Endothelial cell of hepatic sinusoid (primary cell): Measurements from ENCODE around the gene MFF.
"Not testable (repeated sequence)": the region's sequence is repeated elsewhere in the genome, so short reads cannot be mapped to it uniquely, and the experiment has no call there.

ENCODE experiments used
- in situ Hi-C: cut with HindIII; loops from 2 replicates; pipeline ENCODE4 v1.10.0; 2017; ENCODE audit warnings: low sequenced_read_pairs

Gene MFF

DNA sequence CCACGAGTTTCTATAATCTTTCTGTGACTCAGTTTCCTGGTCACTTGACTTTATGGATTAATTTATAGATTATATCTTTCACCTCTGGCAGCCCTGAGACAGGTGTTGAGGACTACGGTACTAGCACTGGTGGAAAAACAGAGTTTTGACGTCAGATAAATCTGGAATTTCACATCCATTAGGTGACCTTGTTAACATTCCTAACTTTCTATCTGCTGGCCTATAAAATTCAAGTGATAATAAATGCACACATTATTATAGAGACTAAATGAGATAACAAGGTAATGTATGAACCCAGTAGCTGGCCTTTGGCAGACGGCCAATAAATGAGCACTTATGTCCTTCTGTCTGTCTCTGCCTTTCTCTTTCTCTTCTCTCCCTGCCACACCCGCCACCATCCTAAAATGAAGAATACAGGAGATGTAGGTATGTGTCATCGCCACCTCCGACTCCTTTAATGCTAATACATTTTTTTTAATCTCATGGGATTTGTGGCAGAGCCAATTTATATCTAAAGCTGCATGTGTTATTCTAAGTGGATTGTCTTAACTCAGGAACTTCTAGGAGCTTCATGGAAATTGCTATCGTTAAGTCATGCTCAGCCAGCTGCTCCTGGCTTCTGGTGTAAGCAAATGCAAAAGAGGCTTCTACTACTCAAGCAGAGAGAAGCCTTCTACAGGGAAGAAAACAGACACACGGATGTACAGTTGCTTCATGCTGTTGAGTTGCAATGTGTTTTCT is 51.8 kb downstream of the MFF start:
- in situ Hi-C loops: no loop called here

DNA sequence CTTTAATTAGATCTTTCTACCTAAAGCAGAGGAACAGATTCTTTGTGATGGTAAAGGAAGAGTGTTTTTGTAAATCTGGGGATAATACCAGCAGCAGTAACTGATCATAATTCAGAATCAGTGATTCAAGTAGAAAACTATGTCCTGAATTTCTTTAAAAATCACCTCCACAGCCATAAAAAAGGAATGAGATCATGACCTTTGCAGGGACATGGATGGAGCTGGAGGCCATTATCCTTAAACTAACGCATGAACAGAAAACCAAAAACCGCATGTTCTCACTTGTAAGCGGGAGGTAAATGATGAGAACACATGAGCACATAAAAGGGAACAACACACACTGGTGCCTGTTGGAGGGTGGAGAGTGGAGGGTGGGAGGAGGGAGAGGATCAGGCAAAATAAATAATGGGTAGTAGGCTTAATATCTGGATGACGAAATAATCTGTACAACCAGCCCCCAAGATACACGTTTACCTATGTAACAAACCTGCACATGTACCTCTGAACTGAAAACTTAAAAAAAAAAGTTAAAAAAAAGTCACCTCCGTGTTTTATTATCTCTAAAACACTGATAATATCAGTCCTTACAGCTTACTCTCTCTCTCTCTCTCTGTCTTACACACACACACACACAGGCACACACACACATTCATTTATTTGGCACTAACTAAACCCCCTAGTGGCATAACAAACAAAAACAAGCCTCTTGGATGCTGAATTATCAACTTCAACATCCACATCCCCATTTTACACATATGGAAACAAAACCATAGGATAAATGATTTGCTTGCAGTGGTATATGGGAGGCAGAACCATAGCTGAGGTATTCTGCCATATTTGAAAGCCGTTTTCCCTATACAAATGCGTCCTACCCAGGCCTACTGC is 52.7 kb downstream of the MFF start:
- in situ Hi-C loops: no loop called here

DNA sequence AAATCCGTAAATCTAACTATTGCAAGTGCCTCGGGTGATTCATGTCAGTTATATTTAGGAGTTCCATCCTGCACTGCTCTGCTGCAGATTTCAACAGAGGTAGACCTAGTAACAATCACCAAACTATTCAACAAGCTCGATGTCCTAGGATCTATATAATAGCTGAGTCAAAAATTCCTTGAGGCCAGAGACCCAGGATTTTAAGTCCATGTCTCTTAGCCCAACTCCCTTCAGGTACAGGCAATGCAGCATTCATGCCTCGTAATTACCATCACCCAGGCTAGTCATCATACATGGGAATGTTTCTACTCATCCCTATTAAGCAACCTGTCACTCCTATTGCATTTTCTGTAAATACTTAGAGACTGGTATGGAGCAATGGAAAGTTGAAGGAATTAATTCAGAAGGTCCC is 53.3 kb downstream of the MFF start:
- in situ Hi-C loops: no loop called here

DNA sequence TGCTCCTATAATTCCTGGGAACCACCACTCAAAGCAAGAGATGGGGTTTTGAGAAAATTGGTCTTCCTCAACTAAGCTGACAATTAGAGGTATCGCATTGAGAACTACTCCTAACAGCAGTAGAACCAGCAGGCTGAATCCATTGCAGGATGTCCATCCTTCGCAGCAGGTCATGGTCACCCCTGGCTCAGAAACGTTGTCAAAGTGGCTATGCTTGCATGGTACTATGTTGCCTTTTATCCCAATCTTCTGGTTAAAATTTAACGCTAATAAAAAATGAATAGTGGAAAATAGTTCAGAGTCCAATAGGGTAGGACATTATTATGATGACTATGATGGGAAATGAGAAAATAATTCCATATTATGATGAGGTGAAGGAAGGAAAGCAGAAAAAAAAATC is 54.0 kb downstream of the MFF start, which contains the start of gene TM4SF20:
TSS of gene TM4SF20 (minus strand) at position 212 of the 400 bp plus-strand sequence. CDS start at position 174, 38 bp downstream.
- in situ Hi-C loops: no loop called here

GRCh38 chr2:227382241-227382835 is 57.3 kb downstream of the MFF start:
- in situ Hi-C loops: not testable (repeated sequence)

DNA sequence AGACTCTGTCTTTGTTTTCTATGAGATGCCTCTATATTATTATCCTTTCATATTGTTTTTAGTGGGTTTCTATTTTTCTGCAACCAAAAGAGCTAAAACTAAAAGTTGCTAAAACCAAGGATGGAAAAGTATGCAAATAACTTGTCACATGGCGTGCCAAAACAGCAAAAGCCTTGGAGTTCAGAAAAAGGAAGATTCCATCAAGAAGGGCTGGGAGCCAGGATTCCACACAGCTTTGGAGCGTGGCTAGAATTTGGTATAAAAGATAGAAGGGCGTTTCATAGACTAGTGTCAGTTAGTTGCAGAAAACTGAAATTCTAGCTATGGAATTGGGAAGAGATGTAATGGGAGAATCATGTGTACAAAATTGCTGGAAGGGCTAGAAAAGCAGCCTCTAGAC is 58.6 kb downstream of the MFF start:
- in situ Hi-C loops: no loop called here

DNA sequence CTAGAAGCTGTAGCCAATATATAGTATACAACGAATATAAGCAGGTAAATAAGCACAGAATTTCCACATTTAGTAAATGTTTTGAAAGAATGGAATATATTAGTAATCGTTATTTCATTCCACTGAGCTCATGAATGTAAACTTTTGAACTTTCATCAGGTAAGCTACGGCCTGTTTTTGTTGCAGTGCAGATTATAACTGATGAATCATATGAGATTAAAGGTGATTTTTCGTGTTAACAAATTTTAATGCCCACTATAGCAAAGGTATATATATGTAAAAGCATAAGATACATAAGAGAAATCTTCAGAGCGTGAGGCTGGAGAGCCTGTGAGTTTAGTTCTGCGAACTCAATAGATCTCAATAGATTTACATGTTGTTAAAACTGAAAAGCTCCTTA is 61.6 kb downstream of the MFF start:
- in situ Hi-C loops: no loop called here

- in situ Hi-C loops: not testable (repeated sequence)
Measured at GRCh38 chr2:227387583-227387982, 62.5 kb downstream of the MFF start, which contains the start of gene SCYGR1. Gene SCYGR1, minus strand, starts transcription at chr2:227387949. Its CDS starts 0 bp downstream, at chr2:227387949.

DNA sequence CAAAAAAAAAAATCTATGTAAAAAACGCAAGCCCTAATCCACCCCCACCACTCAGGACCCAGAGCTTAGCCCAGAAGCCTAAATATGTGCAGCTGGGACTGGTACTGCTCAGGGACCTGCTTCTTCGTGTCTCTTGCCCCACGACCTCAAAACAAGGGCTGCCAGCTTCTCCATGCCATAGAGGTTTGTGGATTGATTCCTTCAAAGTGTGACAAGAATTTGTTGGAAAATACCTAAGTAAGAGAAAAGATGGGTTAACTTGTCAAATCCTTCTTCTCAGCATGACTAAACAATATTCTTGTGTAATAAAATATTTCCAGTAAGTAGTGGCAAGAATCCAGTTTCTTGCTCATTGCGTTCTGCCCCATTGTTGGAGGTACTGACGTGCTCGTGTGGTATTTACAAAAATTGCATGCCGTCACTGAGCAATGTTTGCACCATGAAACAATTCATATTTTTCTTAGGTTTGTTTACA is 63.5 kb downstream of the MFF start:
- in situ Hi-C loops: no loop called here

DNA sequence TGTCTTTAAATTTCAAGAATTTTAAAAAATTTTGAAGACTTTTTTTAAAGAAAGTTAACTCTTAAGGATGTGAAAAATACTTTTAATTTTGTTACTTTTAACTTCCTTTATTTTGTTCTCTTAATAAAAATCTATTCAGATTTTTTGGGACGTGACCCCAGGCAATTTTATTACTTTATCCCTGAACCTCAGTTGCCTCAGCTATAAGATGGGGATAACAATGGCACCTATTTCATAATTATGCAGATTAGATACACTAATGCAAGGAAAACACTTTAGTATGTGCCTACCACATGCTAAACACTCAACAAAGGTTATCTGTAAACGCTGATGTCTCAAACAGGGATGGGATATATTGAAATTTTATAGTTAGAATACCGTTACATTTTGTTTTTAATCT is 64.2 kb downstream of the MFF start:
- in situ Hi-C loops: no loop called here

GRCh38 chr2:227389661-227390060 is 64.6 kb downstream of the MFF start:
- in situ Hi-C loops: no loop called here

- in situ Hi-C loops: no loop called here
Measured at GRCh38 chr2:227390468-227391256, 65.6 kb downstream of the MFF start.

DNA sequence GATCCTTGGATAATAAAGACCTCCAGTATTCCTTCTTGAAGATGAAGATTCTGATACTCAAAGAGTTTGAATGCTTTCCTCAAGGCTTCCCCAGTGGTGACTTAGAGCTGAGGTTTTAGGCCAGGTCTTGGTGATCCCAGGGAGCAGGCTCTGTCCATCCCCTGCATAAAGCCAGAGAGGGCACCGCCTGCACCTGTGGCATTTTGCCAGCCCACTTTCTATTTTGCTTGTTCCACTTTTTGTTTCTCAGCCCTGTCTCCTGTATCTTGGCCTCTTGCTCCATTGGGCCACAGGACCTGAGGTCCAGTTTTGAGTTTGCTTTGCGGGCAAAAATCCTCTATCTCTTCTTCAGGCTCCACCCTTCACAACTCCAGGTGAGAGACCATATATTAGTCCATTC is 69.3 kb downstream of the MFF start:
- in situ Hi-C loops: no loop called here

DNA sequence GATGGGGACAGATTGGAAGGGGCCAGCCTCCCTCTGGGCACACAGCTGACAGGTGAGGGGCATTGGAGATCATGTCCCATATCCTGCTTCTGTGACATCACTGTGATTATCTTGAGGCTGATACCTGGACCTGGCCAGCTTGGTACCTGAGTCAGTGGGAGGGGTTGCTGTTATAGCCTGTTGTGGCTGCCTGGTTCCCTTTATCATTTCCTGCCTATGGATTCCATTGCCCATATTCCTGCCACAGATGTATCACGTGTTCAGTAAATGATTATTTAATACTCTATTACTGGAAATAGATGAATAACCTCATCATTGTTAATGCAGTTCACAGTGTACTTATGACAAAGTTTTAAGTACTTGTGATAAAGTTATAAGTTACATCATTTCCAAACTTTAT is 70.5 kb downstream of the MFF start:
- in situ Hi-C loops: no loop called here

DNA sequence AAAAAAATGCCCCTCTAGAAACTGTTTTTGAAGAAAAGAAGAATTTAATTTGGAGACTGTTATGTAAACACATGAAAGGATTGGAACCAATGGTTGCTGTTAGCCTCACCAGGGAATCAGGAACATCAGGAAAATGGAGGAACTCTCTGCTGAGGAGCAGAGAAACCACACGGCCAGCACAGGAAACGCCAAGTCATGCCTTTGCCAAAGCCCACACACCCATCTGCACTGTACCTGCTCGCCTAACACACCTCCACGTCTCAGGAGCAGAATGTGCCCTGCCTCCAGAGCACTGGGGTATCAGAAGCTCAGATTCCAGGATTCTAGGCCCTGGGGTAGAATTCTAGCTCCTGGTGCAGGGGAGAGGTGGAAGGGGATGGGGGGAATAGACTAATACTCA is 72.5 kb downstream of the MFF start:
- in situ Hi-C loops: no loop called here

DNA sequence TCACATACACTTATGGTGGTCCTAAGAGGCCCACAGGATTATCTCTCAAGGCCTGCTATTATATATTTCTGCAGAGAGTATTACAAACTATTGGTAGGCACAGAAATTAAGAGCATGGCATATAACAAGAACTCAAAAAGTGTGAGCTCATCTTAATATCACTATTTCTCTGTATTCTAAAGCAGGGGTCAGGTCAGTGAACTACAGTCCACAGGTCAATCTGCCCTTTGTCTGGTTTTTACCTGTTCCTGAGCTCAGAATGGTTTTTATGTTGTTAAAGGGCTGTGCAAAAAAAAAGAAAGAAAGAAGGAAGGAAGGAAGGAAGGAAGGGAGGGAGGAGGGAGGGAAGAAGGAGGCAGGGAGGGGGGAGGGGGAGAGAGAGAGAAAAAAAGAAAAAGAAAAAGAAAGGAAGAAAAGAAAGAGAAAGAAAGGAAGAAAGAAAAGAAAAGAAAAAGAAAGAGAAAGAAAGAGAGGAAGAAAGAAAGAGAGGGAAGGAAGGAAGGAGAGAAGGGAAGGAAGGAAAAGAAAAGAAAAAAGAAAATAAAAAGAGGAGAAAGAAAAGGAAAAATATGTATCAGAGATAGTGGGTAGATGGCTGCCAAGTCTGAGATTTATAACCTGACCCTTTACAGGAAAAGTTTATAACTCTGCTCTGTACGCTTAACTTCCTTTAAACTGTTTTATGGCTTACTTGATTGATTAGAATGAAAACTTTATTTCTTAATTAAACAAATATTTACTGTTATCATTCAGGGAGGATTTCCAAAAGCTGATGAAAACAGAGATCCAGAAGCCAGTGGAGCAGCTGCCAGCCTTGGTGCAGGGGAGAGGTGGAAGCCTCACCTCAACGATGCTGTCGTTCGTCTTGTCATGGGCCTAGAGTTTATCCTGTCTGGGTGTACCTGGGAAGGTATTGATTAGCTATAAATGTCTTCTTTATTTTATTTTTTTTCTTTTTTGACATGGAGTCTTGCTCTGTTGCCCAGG is 73.9 kb downstream of the MFF start:
- in situ Hi-C loops: no loop called here

DNA sequence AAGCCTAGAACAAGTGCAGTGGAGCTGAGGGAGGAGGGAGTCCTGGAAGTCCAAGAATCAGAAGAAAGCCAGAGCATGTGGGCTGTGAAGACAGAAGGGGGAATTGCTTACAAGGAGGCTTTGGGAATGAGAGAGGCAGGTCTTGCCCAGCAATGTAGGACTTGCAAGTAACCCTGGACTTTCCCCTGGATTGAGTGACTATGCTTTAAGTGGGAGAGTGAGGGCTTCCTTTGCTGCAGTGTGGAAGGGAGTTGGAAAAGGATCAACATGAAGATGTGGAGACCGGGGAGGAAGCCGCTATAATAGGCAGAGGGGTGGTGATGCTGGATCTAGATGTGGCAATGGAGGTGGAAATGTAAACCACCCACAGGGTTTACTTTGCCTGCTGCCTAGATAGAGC is 76.5 kb downstream of the MFF start:
- in situ Hi-C loops: no loop called here

GRCh38 chr2:227402321-227402720 is 77.3 kb downstream of the MFF start:
- in situ Hi-C loops: no loop called here

GRCh38 chr2:227402959-227403358 is 77.9 kb downstream of the MFF start:
- in situ Hi-C loops: no loop called here
